Stimulated activated CD4-positive, alpha-beta T cell treated with anti-CD3 and anti-CD28 coated beads, Interleukin-2, amount 100 ng/mL, for 48 hours (primary cell): ENCODE measurements around the gene KDSR.
"Not testable (repeated sequence)": the region's sequence is repeated elsewhere in the genome, so short reads cannot be mapped to it uniquely, and the experiment has no call there.

Experiments used
- DNase-seq, 2 donors: peaks; one replicate each; pipeline ENCODE4 v3.0.0-alpha.2; 2020

The KDSR gene

DNA sequence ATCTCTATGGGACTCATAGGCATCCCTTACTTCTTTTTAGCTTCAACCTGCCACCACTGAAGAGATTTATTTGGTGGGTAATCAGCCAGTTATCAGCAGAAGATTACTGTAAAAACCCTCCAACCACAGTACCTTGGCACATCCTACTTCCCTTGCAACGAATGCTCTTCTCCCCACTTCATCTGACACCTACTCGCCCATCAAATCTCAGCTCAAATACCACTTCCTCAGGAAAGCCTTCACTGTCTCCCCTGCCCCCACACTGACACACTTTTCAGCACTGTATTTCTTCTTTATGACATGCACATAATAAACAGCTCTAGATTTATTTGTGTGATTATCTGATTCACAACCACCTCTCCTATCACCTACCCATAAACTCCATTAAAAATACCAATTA, 3.1 kb downstream of the KDSR start:
- DNase-seq = no peak

DNA sequence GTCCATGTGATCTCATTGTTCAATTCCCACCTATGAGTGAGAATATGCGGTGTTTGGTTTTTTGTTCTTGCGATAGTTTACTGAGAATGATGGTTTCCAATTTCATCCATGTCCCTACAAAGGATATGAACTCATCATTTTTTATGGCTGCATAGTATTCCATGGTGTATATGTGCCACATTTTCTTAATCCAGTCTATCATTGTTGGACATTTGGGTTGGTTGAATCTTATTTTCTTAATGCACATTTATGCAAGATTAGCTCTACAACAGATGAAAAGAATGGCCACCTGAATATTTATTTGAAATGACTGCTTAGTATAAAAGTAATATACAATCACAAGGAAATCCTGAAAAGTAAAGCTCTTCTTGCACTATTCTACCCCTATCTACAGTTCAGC, 3.6 kb downstream of the KDSR start:
- not testable (repeated sequence) for DNase-seq

DNA sequence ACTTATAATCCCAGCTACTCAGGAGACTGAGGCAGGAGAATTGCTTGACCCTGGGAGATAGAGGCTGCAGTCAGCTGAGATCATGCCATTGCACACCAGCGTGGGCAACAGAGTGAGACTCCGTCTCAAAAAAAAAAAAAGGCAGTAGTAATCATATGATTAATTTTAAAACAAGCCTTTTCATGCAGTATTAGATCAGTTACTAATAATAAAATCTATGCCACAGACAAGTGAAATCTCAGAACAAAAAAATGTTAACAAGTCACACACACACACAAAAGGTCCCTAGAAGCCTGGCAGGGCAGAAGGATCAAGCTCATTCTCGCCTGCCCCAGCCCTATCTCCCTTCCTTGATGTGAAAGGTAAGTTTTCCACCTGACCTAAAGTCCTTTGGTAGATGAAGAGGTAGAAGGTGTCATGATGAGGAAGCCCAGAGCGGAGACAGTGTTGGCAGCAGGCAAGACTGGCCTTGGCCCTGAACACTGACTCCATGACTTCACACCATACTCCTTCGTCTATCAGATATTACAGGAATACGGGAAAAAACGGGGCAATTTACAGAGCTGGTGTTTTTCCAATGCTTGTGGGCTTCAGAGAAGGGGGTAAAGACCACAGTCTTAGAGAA, 10.6 kb downstream of the KDSR start:
- DNase-seq = no peak

DNA sequence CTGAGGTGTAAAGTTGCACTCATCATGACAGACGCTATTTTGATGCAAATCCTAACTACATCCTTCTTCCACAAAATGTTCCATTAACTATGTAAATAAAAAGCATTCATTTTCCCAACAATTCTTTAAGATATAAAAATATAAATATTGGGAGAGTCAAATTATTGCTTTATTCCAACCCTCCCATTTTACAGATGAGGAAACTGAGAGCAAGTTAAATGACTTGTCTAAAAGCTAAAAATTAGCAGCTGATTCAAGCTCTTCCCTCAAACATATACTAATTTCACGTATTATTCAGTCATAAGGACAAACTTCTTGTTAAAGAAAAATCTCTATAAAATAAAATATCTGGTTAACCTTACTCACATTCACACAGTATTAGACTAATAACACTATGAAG, 16.8 kb downstream of the KDSR start:
- DNase-seq = no peak

DNA sequence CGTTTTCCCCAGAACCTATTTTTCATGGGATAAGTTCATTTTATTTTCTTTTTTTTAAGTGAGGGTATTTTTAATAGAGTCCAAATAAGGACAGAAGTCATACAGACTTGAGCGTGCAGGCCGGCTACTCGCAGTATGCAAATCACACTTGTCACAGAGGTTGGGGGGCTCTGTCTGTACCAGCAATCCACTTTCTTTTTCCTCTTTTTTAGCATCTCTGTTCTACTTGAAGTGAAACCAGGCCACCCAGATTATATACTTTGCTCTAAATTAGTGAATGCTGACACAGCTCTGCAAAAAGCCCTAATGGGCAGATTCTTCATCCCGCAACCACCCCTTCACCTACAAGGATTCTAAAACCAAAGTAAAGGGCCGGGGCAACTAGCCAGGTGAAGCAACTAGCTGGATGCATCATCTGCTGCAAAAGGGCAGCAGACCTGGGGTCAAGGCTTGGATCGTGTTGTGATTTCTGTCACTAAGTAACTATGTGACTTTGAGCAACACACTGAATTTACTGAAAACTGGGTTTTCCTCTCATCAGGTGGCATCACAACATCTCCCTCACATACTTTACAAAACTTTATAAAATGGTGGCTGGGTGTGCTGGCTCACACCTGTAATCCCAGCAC, 18.4 kb downstream of the KDSR start:
- no peak for DNase-seq

DNA sequence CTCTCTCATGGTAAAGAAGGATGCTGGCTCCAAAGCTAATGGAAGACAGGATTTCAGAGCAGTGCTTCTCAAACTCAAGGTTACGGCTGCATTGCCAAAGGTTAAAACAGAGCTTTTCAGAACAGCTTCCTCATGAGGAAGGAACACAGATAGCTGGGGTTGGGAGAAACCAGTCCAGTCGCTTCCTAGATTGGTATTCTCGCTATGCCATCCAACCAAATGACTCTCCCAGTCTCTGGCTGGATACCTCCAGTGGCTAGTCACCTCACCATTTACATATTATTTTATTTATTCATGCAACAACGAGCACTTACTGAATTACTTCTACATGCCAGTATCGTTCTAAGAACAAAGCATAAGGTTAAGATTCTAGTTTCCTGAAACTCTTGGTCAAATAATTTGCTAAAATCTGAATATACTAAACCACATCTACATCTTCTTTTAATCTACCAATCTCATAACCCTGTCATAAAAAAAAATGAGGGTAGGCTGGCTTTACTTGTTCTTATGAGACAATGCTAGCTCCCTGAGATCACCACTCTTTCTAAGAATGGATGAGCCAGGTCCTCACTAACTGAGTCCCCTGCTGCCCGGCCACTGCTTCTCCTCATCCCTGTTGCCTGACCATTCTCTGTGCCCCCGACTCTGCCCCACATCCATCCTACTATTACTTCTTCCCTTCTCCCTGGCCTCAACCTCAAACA, 20.4 kb downstream of the KDSR start:
- DNase-seq = no peak

DNA sequence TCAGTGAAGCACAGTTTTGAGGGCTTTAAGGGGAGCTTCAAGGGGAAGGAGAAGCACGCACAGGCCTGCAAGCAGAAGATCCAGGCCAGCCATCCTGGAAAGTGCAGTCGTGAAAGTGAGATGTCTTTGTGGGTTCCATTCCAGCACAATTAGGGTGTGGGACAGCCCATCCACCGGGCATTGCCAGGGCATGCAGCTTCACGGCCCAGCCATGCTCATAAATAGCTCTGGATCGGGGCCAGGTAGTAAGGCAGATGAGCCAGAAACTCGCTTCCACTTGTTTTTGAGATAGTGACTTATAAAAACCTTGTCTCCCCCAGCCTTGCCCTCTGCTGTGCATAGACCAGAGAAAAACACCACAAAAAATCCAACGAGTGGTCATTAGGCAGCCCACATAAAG, 21.0 kb downstream of the KDSR start:
- DNase-seq = no peak

DNA sequence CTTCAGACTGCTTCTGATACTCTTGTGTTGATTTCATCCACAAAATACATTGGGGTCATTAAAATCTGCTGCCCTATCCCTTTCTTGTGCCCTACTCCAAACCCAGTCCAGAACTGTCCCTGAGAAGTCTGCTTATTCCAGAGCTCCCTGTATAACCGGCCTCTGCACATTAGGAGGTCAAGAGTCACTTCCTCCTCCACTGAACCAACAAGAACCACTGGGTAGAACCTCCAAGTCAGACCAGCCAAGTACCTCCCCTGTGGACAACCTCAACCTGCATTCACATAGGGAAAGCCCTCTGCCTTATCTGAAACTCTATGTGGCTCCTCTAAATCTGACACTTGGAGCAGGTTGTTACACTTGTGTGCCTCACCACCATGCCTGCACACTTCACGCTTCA, 22.1 kb downstream of the KDSR start:
- no peak for DNase-seq

DNA sequence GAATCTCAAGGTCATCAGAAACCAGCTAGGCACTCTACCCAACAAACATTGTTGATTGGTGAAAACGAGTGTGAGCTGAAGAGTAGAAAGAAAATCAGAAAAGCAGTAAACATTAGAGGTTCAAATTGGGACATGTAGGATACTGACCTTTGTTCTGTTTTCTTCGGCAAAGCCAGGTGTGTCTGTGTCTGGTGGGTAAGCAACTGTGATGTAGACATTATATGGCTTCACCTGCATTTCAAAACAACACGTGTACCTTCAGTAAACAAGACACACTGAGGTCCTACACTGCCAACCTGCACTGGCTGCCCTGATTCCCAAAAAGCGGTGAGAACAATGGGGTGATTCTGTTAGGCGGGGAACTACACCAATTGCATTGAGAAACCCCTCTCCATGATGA, 22.7 kb downstream of the KDSR start:
- no peak for DNase-seq

DNA sequence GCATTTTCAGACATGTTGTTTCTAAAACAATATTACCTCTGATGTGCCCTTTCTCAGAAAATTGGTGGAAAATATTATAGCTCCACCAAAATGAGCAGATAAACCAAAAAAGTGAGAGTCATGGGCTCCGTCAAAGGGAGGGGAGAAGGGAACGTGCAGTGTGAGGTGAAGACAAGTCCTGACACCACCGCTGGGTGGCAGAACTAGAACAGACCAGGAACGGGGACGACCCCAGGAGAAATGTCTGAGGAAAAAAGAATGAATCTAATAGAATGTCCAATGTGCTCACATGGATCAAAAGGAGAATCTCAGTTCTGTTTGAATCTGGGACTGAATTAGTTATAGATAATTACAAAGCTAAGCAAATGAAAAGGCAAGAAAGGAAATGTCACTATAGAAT, 24.8 kb downstream of the KDSR start:
- DNase-seq = no peak

DNA sequence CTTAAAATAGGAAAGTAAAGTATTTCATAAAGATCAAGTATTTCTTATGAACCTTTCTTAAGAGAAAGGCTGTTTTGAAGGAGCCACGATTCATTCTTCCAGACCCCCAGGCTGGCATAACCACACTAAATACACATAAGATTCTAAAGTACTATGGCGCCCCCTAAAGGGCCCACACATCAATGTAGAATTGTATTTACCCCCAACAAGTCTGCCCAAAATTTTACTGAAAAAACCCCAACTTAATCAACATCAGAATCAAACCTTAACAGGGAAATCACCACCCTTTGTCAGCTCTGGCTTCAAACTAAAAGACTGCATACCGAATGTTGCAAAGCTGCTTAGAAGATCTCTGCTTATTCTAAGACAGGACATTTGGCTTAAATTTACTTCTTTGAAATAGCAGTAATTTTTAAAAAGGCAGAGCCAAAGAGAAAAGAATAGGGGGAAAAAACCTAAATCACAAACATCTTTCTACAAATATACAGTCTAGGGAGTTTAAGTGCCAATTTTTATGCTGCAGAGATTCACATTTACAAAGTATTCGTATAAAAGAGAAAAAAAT, 27.0 kb downstream of the KDSR start:
- peak in 1 of 2 donors; percentile 37 for DNase-seq

DNA sequence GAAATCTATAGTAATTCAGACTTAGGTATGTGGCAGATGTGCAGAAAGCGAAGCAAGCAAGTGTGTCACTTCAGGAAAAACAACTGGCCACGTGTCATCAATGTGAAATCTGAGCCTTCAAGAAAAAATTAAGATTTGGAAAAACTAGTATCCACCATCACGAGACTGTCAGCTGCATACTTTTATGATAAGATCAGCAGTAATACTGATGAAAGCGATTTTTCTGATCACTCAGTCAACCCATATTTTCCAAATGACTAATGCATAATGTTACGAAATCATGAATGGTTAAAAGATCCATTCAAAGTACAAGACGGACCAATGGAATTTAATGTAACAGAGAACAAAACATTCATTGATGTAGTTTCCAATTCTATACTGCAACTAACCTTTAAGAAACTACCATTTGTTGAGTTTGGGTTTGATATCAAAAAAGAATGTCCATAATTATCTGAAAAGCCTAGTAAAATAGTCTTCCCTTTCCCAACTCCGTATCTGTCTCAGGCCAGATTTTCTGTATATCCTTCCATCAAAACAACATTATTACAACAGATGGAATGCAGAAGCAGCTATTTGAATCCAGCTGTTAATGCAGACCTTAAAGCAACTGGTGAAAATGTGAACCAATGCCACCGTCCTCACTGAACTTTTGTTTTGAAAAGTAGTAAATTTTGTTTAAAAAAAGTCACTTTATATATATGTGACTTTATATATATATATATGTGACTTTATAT, 30.5 kb downstream of the KDSR start:
- no peak for DNase-seq

DNA sequence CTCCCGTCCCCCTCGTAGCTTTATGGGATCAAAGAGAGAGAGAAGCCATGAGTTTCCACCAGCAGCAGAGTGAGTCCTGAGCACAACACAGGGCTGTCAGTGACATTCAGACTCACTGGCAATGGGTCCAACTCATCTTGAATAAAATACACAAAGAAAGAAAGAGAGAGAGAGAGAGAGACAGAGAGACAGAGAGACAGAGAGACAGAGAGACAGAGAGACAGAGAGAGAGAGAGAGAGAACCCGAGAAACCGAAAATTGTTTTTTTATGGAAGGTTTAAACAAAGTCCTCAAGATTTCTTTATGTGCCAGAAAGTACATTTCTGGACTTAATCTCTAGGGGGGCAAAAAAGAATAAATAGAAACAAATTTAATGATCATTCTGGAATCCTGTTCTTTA, 35.9 kb downstream of the KDSR start:
- DNase-seq = no peak

DNA sequence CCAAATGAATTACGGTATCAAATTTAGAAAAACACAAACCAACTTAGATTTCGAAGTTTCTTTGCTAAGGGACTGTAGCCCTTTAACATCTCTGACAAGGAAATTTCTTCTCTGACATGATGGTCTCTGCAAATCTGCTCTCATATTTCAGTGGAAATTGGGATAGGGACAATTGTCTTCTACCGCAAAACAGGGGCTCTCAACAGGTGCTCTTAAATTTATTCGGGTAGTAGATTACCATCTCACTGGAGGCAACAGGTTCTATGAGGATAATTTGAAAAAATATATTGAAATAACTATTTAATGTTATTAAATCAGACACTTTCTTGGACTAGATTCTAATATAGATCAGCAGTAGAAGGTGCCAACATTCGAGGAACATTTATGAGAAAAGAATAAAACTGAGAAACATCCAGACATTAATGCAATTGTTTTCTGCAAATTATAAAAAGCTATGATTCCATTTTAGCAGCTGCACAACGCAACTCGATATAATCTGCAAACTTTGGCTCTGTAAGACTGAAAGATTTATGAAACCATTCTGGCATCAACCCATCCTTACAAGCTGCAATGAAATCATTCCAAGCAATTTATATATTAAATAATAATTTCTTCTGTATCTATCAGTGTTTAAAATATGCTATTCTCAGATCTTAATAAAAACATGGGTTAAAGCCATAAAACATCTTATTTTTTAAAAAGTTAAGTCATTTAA, 37.4 kb downstream of the KDSR start:
- DNase-seq = no peak

DNA sequence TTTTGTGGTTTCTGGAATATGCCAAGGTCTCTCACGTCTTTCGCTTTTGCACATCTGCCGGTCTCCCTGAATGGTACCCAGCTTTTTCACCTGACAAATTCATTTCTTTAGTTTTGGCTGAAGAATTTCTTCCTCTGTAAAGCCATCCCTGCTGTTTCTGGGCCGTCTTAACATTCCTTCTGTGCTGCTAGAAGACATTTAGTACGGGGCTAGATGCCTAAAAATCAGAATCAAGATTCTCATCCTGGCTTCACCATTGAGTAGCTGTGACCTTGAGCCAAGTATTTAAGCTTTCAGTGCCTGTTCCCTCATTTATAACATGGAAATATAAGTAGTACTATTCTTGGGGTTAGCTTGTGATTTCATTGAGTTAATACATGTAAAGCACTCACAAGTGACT, 41.0 kb downstream of the KDSR start:
- DNase-seq = no peak

DNA sequence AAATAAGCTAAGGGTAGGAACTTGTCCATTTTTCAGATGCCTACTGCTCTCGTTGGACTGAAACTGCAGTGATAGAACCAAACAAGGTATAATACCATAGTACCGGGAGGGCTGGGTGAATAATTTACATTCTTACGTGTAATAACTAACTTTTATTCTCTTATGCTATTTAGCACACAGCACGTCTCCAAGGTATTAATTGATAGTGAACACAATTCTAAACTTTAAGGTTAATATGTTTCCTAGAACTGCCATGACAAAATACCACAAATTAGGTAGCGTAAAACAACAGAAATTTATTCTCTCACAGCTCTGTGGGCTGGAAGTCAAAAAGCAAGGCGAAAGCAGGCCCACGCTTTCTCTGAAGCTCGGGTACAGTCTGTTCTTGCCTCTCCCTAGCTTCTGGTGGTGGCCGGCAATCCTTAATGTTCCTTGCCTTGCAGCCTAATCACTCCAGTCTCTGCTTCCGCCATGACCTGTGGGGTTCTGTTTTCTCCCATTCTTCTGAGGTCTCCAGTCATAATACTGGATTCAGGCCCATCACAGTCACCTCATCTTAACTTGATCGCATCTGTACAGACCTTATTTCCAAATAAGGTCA, 41.8 kb downstream of the KDSR start:
- no peak for DNase-seq

DNA sequence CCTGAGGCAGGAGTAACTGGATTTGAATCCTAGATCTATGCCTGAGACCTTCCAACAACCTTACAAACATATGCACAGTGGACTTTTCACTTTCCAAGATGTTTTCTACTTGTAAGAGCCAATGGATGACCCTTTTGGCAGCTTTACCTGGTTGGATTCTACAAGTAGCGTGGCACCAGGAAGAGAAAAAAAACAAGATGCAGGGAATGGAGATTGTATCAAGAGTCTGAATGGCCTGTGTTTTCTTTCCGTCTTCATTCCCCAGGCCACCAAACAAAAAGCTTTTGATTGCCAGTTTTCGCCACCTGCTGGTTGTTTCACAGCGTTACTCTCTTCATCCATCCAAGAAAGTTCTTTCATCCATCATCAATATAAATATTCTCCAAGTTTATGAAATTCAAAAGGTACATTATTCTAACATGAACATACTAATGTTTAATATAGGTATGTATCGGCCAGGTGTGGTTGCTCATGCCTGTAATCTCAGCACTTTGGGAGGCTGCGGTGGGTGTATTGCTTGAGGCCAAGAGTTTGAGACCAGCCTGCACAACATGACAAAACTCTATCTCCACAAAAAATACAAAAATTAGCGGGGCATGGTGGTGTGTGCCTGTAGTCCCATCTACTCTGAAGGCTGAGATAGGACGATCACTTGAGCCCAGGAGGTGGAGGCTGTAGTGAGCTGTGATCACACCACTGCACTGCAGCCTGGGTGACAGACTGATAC, 43.9 kb downstream of the KDSR start:
- DNase-seq = peak in 1 of 2 donors; percentile 41

DNA sequence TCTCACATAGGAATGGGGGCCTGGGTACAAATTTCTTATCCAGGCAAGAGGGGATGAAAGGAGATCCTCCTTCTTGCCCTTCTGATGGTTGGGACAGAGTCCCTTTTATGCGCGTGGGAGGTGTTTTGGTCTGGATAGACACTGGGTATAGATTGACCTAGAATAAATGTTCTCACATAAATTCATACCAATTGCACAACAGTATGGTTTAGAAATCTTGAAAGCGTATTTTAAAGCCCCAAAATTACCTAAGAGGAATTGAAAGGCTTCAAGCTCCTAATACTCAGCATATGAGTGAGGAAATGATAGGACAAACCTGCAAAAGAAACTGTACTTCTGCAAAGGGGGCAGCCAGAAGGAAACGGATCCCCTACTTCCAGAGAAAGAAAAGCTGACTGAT, 44.8 kb downstream of the KDSR start:
- no peak for DNase-seq

DNA sequence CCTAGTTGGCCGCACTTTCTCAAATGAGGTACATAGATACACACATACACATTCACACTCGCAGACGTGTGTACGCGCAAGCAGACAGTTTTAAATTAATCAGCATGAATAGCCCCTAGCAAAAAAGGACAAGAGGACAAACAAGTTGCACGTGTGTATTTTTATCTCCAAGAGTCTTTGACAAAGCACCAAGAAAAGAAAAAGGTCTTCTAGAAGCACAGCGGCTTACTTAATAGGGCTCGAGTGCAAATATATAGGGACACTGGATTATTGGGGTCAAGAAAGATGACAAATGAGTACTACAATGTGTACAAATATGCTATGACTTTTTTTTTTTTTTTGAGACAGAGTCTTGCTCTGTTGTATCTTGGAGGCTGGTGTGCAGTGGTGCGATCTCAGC, 45.7 kb downstream of the KDSR start:
- DNase-seq = no peak

DNA sequence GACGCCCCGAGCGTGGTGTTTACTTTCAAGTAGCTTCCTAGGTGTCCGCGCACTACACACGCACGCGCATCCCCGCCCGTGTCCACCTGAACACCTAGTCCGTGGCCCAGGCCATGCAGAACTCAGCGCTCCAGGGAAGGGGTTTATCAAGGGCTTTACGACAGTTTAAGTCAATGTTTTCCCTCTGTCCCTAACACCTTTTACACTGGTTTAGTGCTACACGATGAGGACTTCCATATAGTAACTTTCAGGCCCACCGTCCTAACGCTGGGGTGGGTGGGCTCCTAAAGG, 46.1 kb downstream of the KDSR start:
- no peak for DNase-seq

DNA sequence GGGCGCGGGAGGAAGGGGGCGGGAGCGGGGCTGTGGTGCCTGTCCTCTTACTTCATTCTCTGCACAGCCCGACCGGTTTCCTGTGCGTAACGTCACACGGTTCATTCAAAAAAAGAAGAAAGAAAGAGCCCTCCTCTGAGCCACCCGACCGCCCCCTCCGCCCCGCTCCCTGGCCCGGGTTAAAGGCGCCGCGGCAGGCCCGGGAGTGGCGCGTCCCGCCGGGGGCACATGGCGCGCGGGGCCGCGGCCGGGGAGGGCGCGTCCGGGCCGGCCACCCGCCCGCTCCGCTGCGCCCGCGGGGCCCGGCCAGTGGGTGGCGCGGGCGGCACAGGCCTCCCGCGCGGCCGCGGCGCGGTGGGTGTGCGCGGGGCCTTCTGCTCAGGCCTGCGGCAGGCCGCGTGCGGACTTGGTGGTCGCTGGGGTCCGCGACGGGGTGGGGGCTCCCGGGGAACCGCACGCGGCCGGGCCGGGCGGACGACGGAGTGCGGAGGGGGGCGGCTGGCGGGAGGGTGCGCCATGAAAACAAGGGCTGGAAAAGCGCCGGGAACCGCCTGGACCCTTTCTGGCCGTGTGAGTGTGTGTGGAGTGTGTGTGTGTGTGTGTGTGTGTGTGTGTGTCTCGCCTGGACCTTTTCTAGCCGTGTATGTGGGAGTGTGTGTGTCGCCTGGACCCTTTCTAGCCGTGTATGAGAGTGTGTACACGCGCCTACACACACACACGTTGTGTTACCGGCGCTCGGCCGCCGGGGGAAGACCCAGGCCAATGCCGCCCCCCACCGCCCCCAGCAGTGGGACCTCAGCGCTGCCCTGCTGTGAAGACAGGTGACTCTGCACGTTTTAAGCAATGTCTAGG, 46.7 kb downstream of the KDSR start:
- DNase-seq = peak; percentile 69 to 71
